Measurements from ENCODE around the gene MYD88. TPM values are rescaled to one million over a fixed set of nuclear protein-coding genes. Genes with fewer than 3 reads are reported as not detected.
"Not testable (repeated sequence)": the region's sequence is repeated elsewhere in the genome, so short reads cannot be mapped to it uniquely, and the experiment has no call there.

Gene MYD88
- total and polyA plus RNA-seq, 7 donors = 27.8 to 74.0 (median 39.7) TPM

- Histone ChIP-seq H3K4me3 (no peak overlapping the region), H3K4me1 (peaks cover 0 to 38% (median 25%) of the 10 kb centered on the region in 4 donors), H3K36me3 (peaks cover 17 to 73% (median 42%) of the 10 kb centered on the region in 4 donors), H3K27me3 (no peaks in the 10 kb centered on the region), H3K9me3 (no peaks in the 10 kb centered on the region), H3K27ac (no peak overlapping the region)
- TF ChIP-seq CTCF (IDR thresholded peaks at IDR 0.05) (no peak), POLR2A (IDR thresholded peaks at IDR 0.05) (no peak), EP300 (IDR thresholded peaks at IDR 0.05) (no peak), POLR2AphosphoS5 (IDR thresholded peaks at IDR 0.05) (no peak)
- intact Hi-C loops (cut with DNase I) = no loop called here
- DNase-seq = no peak
- WGBS, 2 donors = 66 to 80% methylated on average over 3 of the region's 3 CpGs
These were observed 5.3 kb upstream of the MYD88 start for GRCh38 chr3:38133209-38133556.

DNA sequence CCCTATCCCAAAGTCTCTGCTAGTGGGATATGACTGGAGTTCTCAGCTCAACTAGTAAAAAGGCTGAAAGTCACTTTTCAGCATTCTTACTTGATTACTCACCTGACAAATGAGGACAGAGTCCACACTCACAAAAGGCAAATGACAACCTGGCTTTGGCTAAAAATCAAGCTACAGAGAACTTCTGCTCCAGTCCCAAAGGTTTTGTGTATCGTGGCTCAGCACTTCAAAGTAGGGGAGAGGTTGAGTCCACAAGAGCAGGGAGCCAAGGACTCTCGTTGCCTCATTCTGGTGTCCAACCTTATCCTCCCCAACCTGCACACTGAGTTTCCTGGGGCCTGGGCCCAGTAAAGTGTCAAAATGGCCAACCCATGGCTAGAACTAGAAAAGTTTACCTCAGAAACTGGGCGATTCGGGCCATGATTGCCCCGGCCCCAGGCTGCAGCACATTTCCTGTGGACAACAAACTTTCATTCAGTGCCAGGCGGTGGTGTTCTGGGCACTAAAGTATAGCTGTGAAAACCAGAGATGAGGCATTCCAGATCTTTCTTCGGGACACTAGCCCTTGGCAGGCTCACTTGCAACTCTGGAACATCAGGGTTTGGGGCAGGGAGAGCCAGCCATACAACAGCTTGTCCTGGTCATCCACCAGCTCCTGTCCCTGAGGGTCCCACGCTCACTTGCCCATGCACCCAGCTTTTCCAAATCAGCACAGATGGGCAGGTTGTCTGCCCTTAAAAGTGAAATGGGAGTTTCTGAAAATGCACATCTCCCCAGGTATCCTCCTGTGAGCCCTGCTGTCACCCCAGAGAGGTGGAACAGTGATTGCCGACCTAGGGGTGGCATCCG, 4.7 kb upstream of the MYD88 start:
- peaks cover 0 to 40% (median 26%) of the 10 kb centered on the region in 4 donors for H3K4me1 ChIP-seq
- TF ChIP-seq POLR2AphosphoS5 (IDR thresholded peaks at IDR 0.05) = no peak
- TF ChIP-seq POLR2A (IDR thresholded peaks at IDR 0.05) = no peak
- no peak for TF ChIP-seq EP300 (IDR thresholded peaks at IDR 0.05)
- no peak for TF ChIP-seq CTCF (IDR thresholded peaks at IDR 0.05)
- intact Hi-C loops (cut with DNase I) = no loop called here
- H3K9me3 ChIP-seq = no peaks in the 10 kb centered on the region
- DNase-seq = no peak
- 47 to 83% methylated on average over 10 of the region's 10 CpGs for WGBS, 2 donors
- peaks cover 12 to 67% (median 37%) of the 10 kb centered on the region in 4 donors for H3K36me3 ChIP-seq
- H3K27me3 ChIP-seq = no peaks in the 10 kb centered on the region
- no peak overlapping the region for H3K27ac ChIP-seq
- H3K4me3 ChIP-seq = no peak overlapping the region

- not testable (repeated sequence) for H3K4me3 ChIP-seq, DNase-seq, H3K9me3 ChIP-seq, H3K27me3 ChIP-seq, H3K27ac ChIP-seq
- intact Hi-C loops (cut with DNase I) = loop anchor here (5.0 kb wide), 2 partner anchors 43 to 323 kb away; no protein-coding TSS in a partner anchor
- Histone ChIP-seq H3K36me3 (peaks cover 9 to 59% (median 30%) of the 10 kb centered on the region in 4 donors), H3K4me1 (peaks cover 0 to 48% (median 33%) of the 10 kb centered on the region in 4 donors)
- 87 to 88% methylated on average over 10 of the region's 10 CpGs for WGBS, 2 donors
These were observed 3.8 kb upstream of the MYD88 start for GRCh38 chr3:38134517-38135143.

GRCh38 chr3:38135621-38136277, 2.7 kb upstream of the MYD88 start:
- DNase-seq = not testable (repeated sequence)

GRCh38 chr3:38136393-38136776, 2.1 kb upstream of the MYD88 start:
- 1% methylated on average over 20 of the region's 20 CpGs for WGBS, 2 donors
- no peaks in the 10 kb centered on the region for H3K27me3 ChIP-seq
- H3K27ac ChIP-seq = peak overlapping the region; percentile 80 to 97 (median 94)
- H3K4me3 ChIP-seq = peak overlapping the region; percentile 71 to 96 (median 84)
- peaks cover 4 to 46% (median 18%) of the 10 kb centered on the region in 4 donors for H3K36me3 ChIP-seq
- H3K4me1 ChIP-seq = peaks cover 0 to 60% (median 39%) of the 10 kb centered on the region in 4 donors
- no peaks in the 10 kb centered on the region for H3K9me3 ChIP-seq
- intact Hi-C loops (cut with DNase I) = loop anchor here (2.0 to 5.0 kb wide), 3 partner anchors 41 to 321 kb away; no protein-coding TSS in a partner anchor
- TF ChIP-seq POLR2A (IDR thresholded peaks at IDR 0.05) (no peak), EP300 (IDR thresholded peaks at IDR 0.05) (no peak), POLR2AphosphoS5 (IDR thresholded peaks at IDR 0.05) (no peak), CTCF (IDR thresholded peaks at IDR 0.05) (no peak)
- DNase-seq = no peak

More at GRCh38 chr3:38135621-38136277, 2.7 kb upstream of the MYD88 start:
- Histone ChIP-seq H3K27ac (peak overlapping the region; percentile 80 to 97 (median 94)), H3K4me3 (peak overlapping the region; percentile 71 to 96 (median 84)), H3K36me3 (peaks cover 6 to 47% (median 23%) of the 10 kb centered on the region in 4 donors), H3K4me1 (peaks cover 0 to 60% (median 39%) of the 10 kb centered on the region in 4 donors)
- H3K9me3 ChIP-seq, H3K27me3 ChIP-seq: not testable (repeated sequence)
- 35 to 37% methylated on average over 10 of the region's 10 CpGs for WGBS, 2 donors
- intact Hi-C loops (cut with DNase I) = loop anchor here (2.0 to 5.0 kb wide), 3 partner anchors 42 to 322 kb away; no protein-coding TSS in a partner anchor
